GM12878 (cell line): ENCODE data around the gene DLG4. TPM values are rescaled to one million over a fixed set of nuclear protein-coding genes. Genes with fewer than 3 reads are reported as not detected.

Source experiments
- ASH2L ChIP-seq: fragments of 300-600, 200-600 bp; sonication (generic); IDR thresholded peaks from 2 replicates; pipeline ENCODE4 v1.6.1; 2017; ENCODE audit warnings: low read depth, mild to moderate bottlenecking, borderline replicate concordance
- BMI1 ChIP-seq: fragments of 450-650 bp; IDR thresholded peaks from 2 replicates; pipeline ENCODE4 v1.6.1; 2016; ENCODE audit warnings: mild to moderate bottlenecking, moderate library complexity, borderline replicate concordance
- BRCA1 ChIP-seq: IDR thresholded peaks from 2 replicates; pipeline ENCODE4 v1.6.1; 2011; ENCODE audit warnings: low read depth, low read length, improper control_type of control experiment
- E2F8 ChIP-seq: fragments of 450-650 bp; IDR thresholded peaks from 2 replicates; pipeline ENCODE4 v1.6.1; 2018; ENCODE audit warnings: mild to moderate bottlenecking, low read depth, moderate library complexity; ENCODE audit not compliant: partially characterized antibody
- EED ChIP-seq: sonication (generic); IDR thresholded peaks from 2 replicates; pipeline ENCODE4 v1.6.1; 2016; ENCODE audit warnings: antibody characterized with exemption, low read depth
- POLR2A ChIP-seq: IDR thresholded peaks from 2 replicates; pipeline ENCODE4 v1.6.1; 2011; ENCODE audit warnings: low read depth, mild to moderate bottlenecking, low read length
- RB1 ChIP-seq: fragments of 450-650 bp; formaldehyde crosslinking; IDR thresholded peaks from 2 replicates; pipeline ENCODE4 v1.6.1; 2017; ENCODE audit warnings: mild to moderate bottlenecking, borderline replicate concordance
- RCOR1 ChIP-seq: conservative IDR thresholded peaks from 2 replicates; pipeline ENCODE4 v1.6.1; 2012; ENCODE audit warnings: low read depth, low read length, improper control_type of control experiment
- RELA ChIP-seq: fragments of 450-650 bp; IDR thresholded peaks from 2 replicates; pipeline ENCODE4 v1.8.0; 2014; ENCODE audit warnings: borderline replicate concordance; ENCODE audit not compliant: partially characterized antibody
- SMC3 ChIP-seq: IDR thresholded peaks from 2 replicates; pipeline ENCODE4 v1.6.1; 2011; ENCODE audit warnings: low read length, improper control_type of control experiment, borderline replicate concordance
- SRF ChIP-seq, 2 experiments: IDR thresholded peaks; 2 replicates each; pipeline ENCODE4 v1.6.1; 2011; ENCODE audit warnings: low read depth in 2 of 2, low read length in 2 of 2, mild to moderate bottlenecking in 1 of 2, moderate library complexity in 1 of 2
- USF1 ChIP-seq: IDR thresholded peaks from 2 replicates; pipeline ENCODE4 v1.6.1; 2011; ENCODE audit warnings: borderline replicate concordance, low read depth, mild to moderate bottlenecking, moderate library complexity, mixed read lengths, low read length; ENCODE audit not compliant: insufficient read depth; ENCODE audit errors: extremely low read length
- WRNIP1 ChIP-seq: IDR thresholded peaks from 2 replicates; pipeline ENCODE4 v1.6.1; 2011; ENCODE audit warnings: low read depth, low read length, improper control_type of control experiment, borderline replicate concordance
- ZBTB40 ChIP-seq: fragments of 450-650 bp; IDR thresholded peaks from 2 replicates; pipeline ENCODE4 v1.6.1; 2016; ENCODE audit warnings: mild to moderate bottlenecking, moderate library complexity, borderline replicate concordance
- polyA plus RNA-seq, 11 experiments: library from polyadenylated mRNA; depleted of rRNA in 4 of 11; unstranded in 6 of 11; stranded (reverse) in 5 of 11; fragments of >200 nt; fragmentation: Nextera tagmentation in 4 of 11; fragmentation: Illumina TruSeq in 1 of 11; extraction: Ambion mirVana in 4 of 11; extraction: Trizol in 1 of 11; gene quantifications; 1 replicate in 1 of 11; 2 replicates in 10 of 11; pipeline versions ENCODE4 v1.2.1 to v1.2.3, GENCODE V29; 2011 to 2016; ENCODE audit warnings: inconsistent platforms in 2 of 11, missing spikeins in 2 of 11, low read depth in 1 of 11
- total RNA-seq, 4 experiments: library from RNA; depleted of rRNA in 3 of 4; stranded (reverse); fragments of >200 nt in 3 of 4; fragmentation: Illumina TruSeq in 1 of 4; extraction: Trizol in 1 of 4; gene quantifications; 2 replicates each; pipeline versions ENCODE4 v1.2.1 to v1.2.3, GENCODE V29; 2013 to 2021
- TF ChIP-seq, protein P1 (sequence below), 3 experiments: IDR thresholded peaks in 2 of 3; conservative IDR thresholded peaks in 1 of 3; 2 replicates each; pipeline ENCODE4 v1.5.1; 2011; ENCODE audit warnings: low read depth in 3 of 3, low read length in 3 of 3, mild to moderate bottlenecking in 3 of 3, control low read depth in 2 of 3, moderate library complexity in 2 of 3, inconsistent platforms in 1 of 3, mixed read lengths in 1 of 3; ENCODE audit not compliant: control insufficient read depth in 2 of 3, insufficient read depth in 1 of 3; ENCODE audit errors: extremely low read depth in 1 of 3
- TF ChIP-seq, protein P2 (sequence below): fragments of 450-650 bp; formaldehyde crosslinking; IDR thresholded peaks from 2 replicates; pipeline ENCODE4 v1.5.0; 2022; ENCODE audit warnings: mild to moderate bottlenecking, missing genetic modification characterization

The DLG4 gene
- total and polyA plus RNA-seq, 10 of the 15 experiments (the other 5 are each of a cell fraction or from before 2014, with no cell fraction given), result 0.07 to 4.1 (median 1.3) TPM

DNA sequence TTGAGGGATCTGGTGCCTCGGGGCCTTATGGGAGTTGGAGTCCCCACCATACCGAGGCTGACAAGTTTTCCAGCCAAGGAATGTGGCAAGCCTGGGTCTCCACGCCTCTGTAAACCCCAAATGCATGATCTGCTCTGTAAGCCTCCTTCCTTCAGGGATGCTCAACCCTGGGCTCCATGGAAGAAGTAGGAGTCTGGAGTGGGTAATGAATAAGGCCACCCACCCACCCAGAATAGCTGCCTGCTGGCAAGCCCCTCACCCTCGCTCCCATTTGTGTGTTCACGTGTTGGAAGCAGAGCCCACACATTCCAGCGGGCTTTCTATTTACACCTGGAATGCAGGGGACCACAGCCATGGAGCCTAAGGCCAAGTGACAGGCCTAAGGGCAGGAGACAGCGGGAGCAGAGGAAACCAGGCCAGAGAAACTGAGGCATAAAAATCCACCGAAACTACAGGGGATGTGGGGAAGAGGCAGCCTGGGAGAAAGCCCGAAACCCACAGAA is 4.4 kb downstream of the DLG4 start (continued):
- TF ChIP-seq E2F8 (no peak), SMC3 (no peak), SRF (IDR thresholded peaks at IDR 0.05; ENCODE audit: low read depth in 2 of 2, low read length in 2 of 2) (no peak), RB1 (no peak), ZBTB40 (no peak), BRCA1 (no peak), BMI1 (no peak), RELA (no peak), RCOR1 (no peak), POLR2A (no peak), WRNIP1 (no peak), USF1 (no peak), EED (no peak), ASH2L (no peak)
- TF ChIP-seq, protein P1, sequence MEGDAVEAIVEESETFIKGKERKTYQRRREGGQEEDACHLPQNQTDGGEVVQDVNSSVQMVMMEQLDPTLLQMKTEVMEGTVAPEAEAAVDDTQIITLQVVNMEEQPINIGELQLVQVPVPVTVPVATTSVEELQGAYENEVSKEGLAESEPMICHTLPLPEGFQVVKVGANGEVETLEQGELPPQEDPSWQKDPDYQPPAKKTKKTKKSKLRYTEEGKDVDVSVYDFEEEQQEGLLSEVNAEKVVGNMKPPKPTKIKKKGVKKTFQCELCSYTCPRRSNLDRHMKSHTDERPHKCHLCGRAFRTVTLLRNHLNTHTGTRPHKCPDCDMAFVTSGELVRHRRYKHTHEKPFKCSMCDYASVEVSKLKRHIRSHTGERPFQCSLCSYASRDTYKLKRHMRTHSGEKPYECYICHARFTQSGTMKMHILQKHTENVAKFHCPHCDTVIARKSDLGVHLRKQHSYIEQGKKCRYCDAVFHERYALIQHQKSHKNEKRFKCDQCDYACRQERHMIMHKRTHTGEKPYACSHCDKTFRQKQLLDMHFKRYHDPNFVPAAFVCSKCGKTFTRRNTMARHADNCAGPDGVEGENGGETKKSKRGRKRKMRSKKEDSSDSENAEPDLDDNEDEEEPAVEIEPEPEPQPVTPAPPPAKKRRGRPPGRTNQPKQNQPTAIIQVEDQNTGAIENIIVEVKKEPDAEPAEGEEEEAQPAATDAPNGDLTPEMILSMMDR (IDR thresholded peaks at IDR 0.05 in 2 of 3, conservative IDR thresholded peaks at IDR 0.05 in 1 of 3; ENCODE audit: control insufficient read depth in 2 of 3, extremely low read depth in 1 of 3, insufficient read depth in 1 of 3, low read depth in 3 of 3, low read length in 3 of 3), result peak in 1 of 3 experiments; percentile 1; a peak in 1 of 6 replicates
- TF ChIP-seq, protein P2, sequence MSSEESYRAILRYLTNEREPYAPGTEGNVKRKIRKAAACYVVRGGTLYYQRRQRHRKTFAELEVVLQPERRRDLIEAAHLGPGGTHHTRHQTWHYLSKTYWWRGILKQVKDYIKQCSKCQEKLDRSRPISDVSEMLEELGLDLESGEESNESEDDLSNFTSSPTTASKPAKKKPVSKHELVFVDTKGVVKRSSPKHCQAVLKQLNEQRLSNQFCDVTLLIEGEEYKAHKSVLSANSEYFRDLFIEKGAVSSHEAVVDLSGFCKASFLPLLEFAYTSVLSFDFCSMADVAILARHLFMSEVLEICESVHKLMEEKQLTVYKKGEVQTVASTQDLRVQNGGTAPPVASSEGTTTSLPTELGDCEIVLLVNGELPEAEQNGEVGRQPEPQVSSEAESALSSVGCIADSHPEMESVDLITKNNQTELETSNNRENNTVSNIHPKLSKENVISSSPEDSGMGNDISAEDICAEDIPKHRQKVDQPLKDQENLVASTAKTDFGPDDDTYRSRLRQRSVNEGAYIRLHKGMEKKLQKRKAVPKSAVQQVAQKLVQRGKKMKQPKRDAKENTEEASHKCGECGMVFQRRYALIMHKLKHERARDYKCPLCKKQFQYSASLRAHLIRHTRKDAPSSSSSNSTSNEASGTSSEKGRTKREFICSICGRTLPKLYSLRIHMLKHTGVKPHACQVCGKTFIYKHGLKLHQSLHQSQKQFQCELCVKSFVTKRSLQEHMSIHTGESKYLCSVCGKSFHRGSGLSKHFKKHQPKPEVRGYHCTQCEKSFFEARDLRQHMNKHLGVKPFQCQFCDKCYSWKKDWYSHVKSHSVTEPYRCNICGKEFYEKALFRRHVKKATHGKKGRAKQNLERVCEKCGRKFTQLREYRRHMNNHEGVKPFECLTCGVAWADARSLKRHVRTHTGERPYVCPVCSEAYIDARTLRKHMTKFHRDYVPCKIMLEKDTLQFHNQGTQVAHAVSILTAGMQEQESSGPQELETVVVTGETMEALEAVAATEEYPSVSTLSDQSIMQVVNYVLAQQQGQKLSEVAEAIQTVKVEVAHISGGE (CRISPR knock-in tag), result no peak
